Endodermal cell (in vitro differentiated cells): ENCODE results near the gene P2RY8. TPM values are rescaled to one million over a fixed set of nuclear protein-coding genes. Genes with fewer than 3 reads are reported as not detected.
A peak's percentile ranks its signal among the peaks of the same experiment; 100 is the strongest.

Source experiments
- DNase-seq: peaks from one replicate; pipeline ENCODE4 v3.0.0-alpha.2; 2017
- H3K27ac ChIP-seq: 2 replicates; pipeline ENCODE4 v1.5.1; 2013; ENCODE audit warnings: mild to moderate bottlenecking, low read depth, low read length, moderate library complexity
- H3K27me3 ChIP-seq: 2 replicates; pipeline ENCODE4 v1.6.1; 2013; ENCODE audit warnings: mild to moderate bottlenecking, low read length, moderate library complexity; ENCODE audit not compliant: insufficient read depth, control insufficient read depth, poor library complexity, severe bottlenecking
- H3K36me3 ChIP-seq: 2 replicates; pipeline ENCODE4 v1.7.0; 2013; ENCODE audit warnings: mild to moderate bottlenecking, low read length, moderate library complexity; ENCODE audit not compliant: control insufficient read depth, insufficient read depth
- H3K4me1 ChIP-seq: one replicate; pipeline ENCODE4 v1.7.0; 2013; ENCODE audit warnings: low read length; ENCODE audit not compliant: control insufficient read depth, insufficient read depth
- H3K4me3 ChIP-seq: 2 replicates; pipeline ENCODE4 v1.5.1; 2013; ENCODE audit warnings: mild to moderate bottlenecking, low read length, moderate library complexity
- H3K9ac ChIP-seq: 2 replicates; pipeline ENCODE4 v1.6.1; 2013; ENCODE audit warnings: mild to moderate bottlenecking, low read length, moderate library complexity; ENCODE audit not compliant: poor library complexity, severe bottlenecking; ENCODE audit errors: extremely low read depth
- H3K9me3 ChIP-seq: 2 replicates; pipeline ENCODE4 v1.6.1; 2013; ENCODE audit warnings: mild to moderate bottlenecking, low read length, moderate library complexity; ENCODE audit not compliant: control insufficient read depth
- H3K27ac Mint-ChIP-seq: 2 replicates; pipeline ENCODE4 v1.8.0; 2020; ENCODE audit warnings: mixed read lengths
- H3K27me3 Mint-ChIP-seq: 2 replicates; pipeline ENCODE4 v1.8.0; 2021; ENCODE audit warnings: mild to moderate bottlenecking, mixed read lengths; ENCODE audit not compliant: insufficient read depth
- H3K36me3 Mint-ChIP-seq: 2 replicates; pipeline ENCODE4 v1.8.0; 2020; ENCODE audit warnings: low read depth, mixed read lengths
- H3K4me1 Mint-ChIP-seq: 2 replicates; pipeline ENCODE4 v1.8.0; 2020; ENCODE audit warnings: mixed read lengths
- H3K4me3 Mint-ChIP-seq: 2 replicates; pipeline ENCODE4 v1.8.0; 2020; ENCODE audit warnings: mild to moderate bottlenecking, moderate library complexity, mixed read lengths
- H3K9me3 Mint-ChIP-seq: 2 replicates; pipeline ENCODE4 v1.8.0; 2020; ENCODE audit warnings: mild to moderate bottlenecking, mixed read lengths
- WGBS, 2 experiments: methylation state at CpG; one replicate each; pipeline versions ENCODE4 v1.1.5 to v1.1.7; 2013; ENCODE audit warnings: missing lambda C conversion rate in 2 of 2, mixed read lengths in 1 of 2; ENCODE audit not compliant: insufficient coverage in 1 of 2, insufficient read length in 1 of 2; 5-methylcytosine and 5-hydroxymethylcytosine counted together
- total RNA-seq, 2 donors: library from RNA; stranded (reverse); fragmentation: NEBNext Ultra II Directional in 1 of 2; extraction: Animal tissue kit (Norgen Biotek cat#: 25700) in 1 of 2; gene quantifications; 2 replicates in 1 of 2; 3 replicates in 1 of 2; pipeline ENCODE4 v1.2.1, GENCODE V29; 2021
- TF ChIP-seq, protein P1 (sequence below): fragments of 200-600 bp; sonication (generic); conservative IDR thresholded peaks from 2 replicates; pipeline ENCODE4 v1.5.0; 2021; ENCODE audit warnings: antibody characterized with exemption, mild to moderate bottlenecking

The P2RY8 gene
- total RNA-seq, 2 donors from 2014 or later, result not detected

DNA sequence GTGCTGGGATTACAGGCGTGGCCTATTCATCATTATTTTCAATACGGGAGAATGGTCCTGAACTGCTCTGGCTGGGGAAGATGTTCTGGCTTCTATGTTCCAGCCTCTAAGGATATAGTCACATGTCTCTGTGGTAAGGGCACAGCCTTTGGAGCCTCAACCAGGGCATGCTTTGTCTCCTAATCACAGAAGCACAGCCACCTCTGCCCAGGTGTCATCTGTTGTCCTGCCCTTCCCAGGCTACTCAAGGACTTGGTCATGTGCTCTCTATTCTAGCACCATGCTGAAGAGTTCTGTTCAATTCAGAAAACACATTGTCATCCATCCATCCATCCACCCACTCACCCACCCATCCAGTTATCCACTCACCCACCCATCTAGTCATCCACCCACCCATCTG lies 113.8 kb downstream of the P2RY8 start:
- Histone ChIP-seq H3K9ac (no peak overlapping the region), H3K4me3 (no peak overlapping the region), H3K27me3 (no peaks in the 10 kb centered on the region), H3K9me3 (peaks cover 33% of the 10 kb centered on the region), H3K27ac (no peak overlapping the region), H3K36me3 (peaks cover 49% of the 10 kb centered on the region), H3K4me1 (no peaks in the 10 kb centered on the region)
- TF ChIP-seq, protein P1, sequence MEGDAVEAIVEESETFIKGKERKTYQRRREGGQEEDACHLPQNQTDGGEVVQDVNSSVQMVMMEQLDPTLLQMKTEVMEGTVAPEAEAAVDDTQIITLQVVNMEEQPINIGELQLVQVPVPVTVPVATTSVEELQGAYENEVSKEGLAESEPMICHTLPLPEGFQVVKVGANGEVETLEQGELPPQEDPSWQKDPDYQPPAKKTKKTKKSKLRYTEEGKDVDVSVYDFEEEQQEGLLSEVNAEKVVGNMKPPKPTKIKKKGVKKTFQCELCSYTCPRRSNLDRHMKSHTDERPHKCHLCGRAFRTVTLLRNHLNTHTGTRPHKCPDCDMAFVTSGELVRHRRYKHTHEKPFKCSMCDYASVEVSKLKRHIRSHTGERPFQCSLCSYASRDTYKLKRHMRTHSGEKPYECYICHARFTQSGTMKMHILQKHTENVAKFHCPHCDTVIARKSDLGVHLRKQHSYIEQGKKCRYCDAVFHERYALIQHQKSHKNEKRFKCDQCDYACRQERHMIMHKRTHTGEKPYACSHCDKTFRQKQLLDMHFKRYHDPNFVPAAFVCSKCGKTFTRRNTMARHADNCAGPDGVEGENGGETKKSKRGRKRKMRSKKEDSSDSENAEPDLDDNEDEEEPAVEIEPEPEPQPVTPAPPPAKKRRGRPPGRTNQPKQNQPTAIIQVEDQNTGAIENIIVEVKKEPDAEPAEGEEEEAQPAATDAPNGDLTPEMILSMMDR, result no peak
- peaks cover 12% of the 10 kb centered on the region for H3K4me1 Mint-ChIP-seq
- H3K36me3 Mint-ChIP-seq, result peaks cover 84% of the 10 kb centered on the region
- no peak overlapping the region for H3K27ac Mint-ChIP-seq
- peaks cover 38% of the 10 kb centered on the region for H3K9me3 Mint-ChIP-seq
- no peaks in the 10 kb centered on the region for H3K27me3 Mint-ChIP-seq
- WGBS, 2 experiments, result 69 to 82% methylated on average over 2 of the region's 2 CpGs
- no peak for DNase-seq
- H3K4me3 Mint-ChIP-seq, result no peak overlapping the region

DNA sequence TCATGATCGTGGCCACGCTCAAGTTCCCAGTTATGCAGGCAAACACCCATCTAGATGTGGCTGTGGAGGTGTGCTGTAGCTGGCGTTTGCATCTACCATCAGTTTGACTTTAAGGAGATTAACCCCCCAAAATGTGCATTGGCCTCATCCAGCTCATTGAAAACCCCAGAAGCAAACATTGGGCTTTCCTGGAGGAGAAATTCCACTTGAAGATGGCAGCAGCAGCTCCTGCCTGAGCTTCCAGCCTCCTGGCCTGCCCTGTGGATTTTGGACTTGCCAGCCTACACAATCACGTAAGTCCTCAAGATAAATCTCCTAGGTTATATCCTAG lies 114.9 kb downstream of the P2RY8 start:
- Mint-ChIP-seq H3K4me3 (no peak overlapping the region), H3K36me3 (peaks cover 76% of the 10 kb centered on the region), H3K27ac (no peak overlapping the region), H3K27me3 (no peaks in the 10 kb centered on the region), H3K4me1 (peaks cover 12% of the 10 kb centered on the region), H3K9me3 (peaks cover 38% of the 10 kb centered on the region)
- Histone ChIP-seq H3K27ac (no peak overlapping the region), H3K9me3 (peaks cover 35% of the 10 kb centered on the region), H3K36me3 (peaks cover 53% of the 10 kb centered on the region), H3K4me1 (no peaks in the 10 kb centered on the region), H3K9ac (no peak overlapping the region), H3K4me3 (peak overlapping the region; percentile 34), H3K27me3 (no peaks in the 10 kb centered on the region)
- 94 to 100% methylated on average over 1 to 4 of the region's 4 CpGs for WGBS, 2 experiments
- TF ChIP-seq, protein P1, result no peak
- no peak for DNase-seq

DNA sequence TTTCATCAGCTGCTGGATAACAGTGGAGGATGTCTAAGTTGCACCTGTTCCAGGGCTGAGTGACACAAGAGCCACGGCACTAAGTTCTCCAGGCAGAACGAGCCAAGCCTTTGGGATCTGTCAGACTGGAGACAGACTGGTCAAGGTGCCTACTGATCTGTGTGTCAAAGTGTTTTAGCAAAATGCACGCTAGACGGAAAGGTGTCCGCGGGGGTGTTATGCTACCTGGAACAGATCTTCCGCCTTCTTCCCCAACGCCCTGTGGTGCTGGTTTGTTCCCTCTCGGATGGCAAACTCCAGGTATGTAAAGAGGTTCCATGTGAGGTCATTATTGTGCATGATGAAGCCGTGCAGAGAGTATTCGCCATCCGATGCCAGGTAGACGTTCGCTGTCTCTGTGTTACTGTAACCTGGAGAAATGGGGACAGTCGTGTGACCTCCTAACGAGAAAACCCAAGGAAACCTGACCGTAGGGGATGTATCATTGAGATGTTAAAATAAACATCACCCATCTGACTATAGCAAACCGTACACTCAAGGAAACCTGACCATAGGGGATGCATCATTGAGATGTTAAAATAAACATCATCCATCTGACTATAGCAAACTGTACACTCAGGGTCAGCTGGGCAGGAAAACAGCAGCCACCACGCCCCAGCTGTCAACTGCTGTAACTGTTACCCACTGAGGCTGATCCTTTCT lies 115.4 kb downstream of the P2RY8 start:
- no peaks in the 10 kb centered on the region for H3K27me3 ChIP-seq
- H3K36me3 Mint-ChIP-seq, result peaks cover 71% of the 10 kb centered on the region
- peaks cover 38% of the 10 kb centered on the region for H3K9me3 Mint-ChIP-seq
- no peak overlapping the region for H3K4me3 Mint-ChIP-seq
- no peak for DNase-seq
- TF ChIP-seq, protein P1, result no peak
- no peak overlapping the region for H3K27ac Mint-ChIP-seq
- WGBS, 2 experiments, result 97 to 98% methylated on average over 15 to 19 of the region's 19 CpGs
- H3K27ac ChIP-seq, result no peak overlapping the region
- H3K4me1 ChIP-seq, result no peaks in the 10 kb centered on the region
- H3K36me3 ChIP-seq, result peaks cover 56% of the 10 kb centered on the region
- H3K9me3 ChIP-seq, result peaks cover 35% of the 10 kb centered on the region
- no peak overlapping the region for H3K4me3 ChIP-seq
- H3K4me1 Mint-ChIP-seq, result peaks cover 12% of the 10 kb centered on the region
- H3K27me3 Mint-ChIP-seq, result no peaks in the 10 kb centered on the region
- no peak overlapping the region for H3K9ac ChIP-seq
